ENCODE results near the gene PEX11B. TPM values are rescaled to one million over a fixed set of nuclear protein-coding genes. Genes with fewer than 3 reads are reported as not detected.

PEX11B gene
- total and polyA plus RNA-seq, 2 experiments from 2014 or later: 7.4 to 9.1 TPM

GRCh38 chr1:145895471-145895870, 23.0 kb downstream of the PEX11B start (continued):
- TF ChIP-seq REST (IDR thresholded peaks at IDR 0.05; ENCODE audit: unreplicated experiment) (no peak), ZNF462 (CRISPR knock-in tag; IDR thresholded peaks at IDR 0.05) (no peak), ZNF114 (CRISPR knock-in tag; IDR thresholded peaks at IDR 0.05) (no peak)

- no peak overlapping the region for H3K27ac Mint-ChIP-seq
- Histone ChIP-seq H3F3A (replicated peaks; ENCODE audit: low read depth) (no peaks in the 10 kb centered on the region), H3K4me1 (ENCODE audit: insufficient read depth) (peaks cover 3% of the 10 kb centered on the region; the same call in 1 of the 2 replicates), H3K36me3 (ENCODE audit: insufficient read depth) (no peaks in the 10 kb centered on the region), H3K4me2 (no peak overlapping the region), H3K27me3 (ENCODE audit: insufficient read depth) (no peaks in the 10 kb centered on the region), H3K27ac (ENCODE audit: low read depth) (no peak overlapping the region), H4K20me1 (replicated peaks; ENCODE audit: insufficient read depth) (no peaks in the 10 kb centered on the region), H3K9me2 (ENCODE audit: insufficient read depth) (no peaks in the 10 kb centered on the region), H3K79me2 (replicated peaks; ENCODE audit: insufficient read depth) (no peaks in the 10 kb centered on the region), H2AFZ (no peak overlapping the region), H3K4me3 (no peak overlapping the region)
- H3K4me3 Mint-ChIP-seq: no peak overlapping the region
- ATAC-seq (no peak), DNase-seq (ENCODE audit: low spot score) (no peak)
- peaks cover 10% of the 10 kb centered on the region for H3K27me3 Mint-ChIP-seq (ENCODE audit: insufficient read depth, low read depth, poor library complexity)
- H3K9me3 Mint-ChIP-seq: no peaks in the 10 kb centered on the region; the same call in 2 of the 3 replicates
- TF ChIP-seq ZNF331 (CRISPR knock-in tag; IDR thresholded peaks at IDR 0.05; ENCODE audit: low read depth) (no peak), POLR2AphosphoS5 (IDR thresholded peaks at IDR 0.05; ENCODE audit: low read depth) (no peak), STAT1 (IDR thresholded peaks at IDR 0.05; ENCODE audit: unreplicated experiment) (no peak)
- no peaks in the 10 kb centered on the region for H3K36me3 Mint-ChIP-seq (ENCODE audit: low read depth)
- peaks cover 6% of the 10 kb centered on the region; the same call in 2 of the 3 replicates for H3K4me1 Mint-ChIP-seq
These were observed 25.0 kb downstream of the PEX11B start for GRCh38 chr1:145893306-145894055.
